Lower lobe of right lung (tissue), 2 donors: ENCODE measurements around the gene DTNB. TPM values are rescaled to one million over a fixed set of nuclear protein-coding genes. Genes with fewer than 3 reads are reported as not detected.
A peak's percentile ranks its signal among the peaks of the same experiment; 100 is the strongest.

Experiments used
- ATAC-seq, 2 donors: fragments of 200-7000 bp; cut with Tn5 transposase; one replicate each; pipeline ENCODE4 v1.9.1; 2020 to 2022; ENCODE audit warnings: mild to moderate bottlenecking in 2 of 2, moderate library complexity in 2 of 2
- DNase-seq: peaks from one replicate; pipeline ENCODE4 v3.0.0-alpha.2; 2020
- H3K27ac ChIP-seq: fragments of 200-600 bp; one replicate; pipeline ENCODE4 v1.8.0; 2022
- H3K27me3 ChIP-seq: fragments of 200-600 bp; one replicate; pipeline ENCODE4 v1.8.0; 2022; ENCODE audit warnings: low read depth
- H3K36me3 ChIP-seq: fragments of 200-600 bp; one replicate; pipeline ENCODE4 v1.8.0; 2022; ENCODE audit warnings: mild to moderate bottlenecking
- H3K4me1 ChIP-seq: fragments of 200-600 bp; one replicate; pipeline ENCODE4 v1.8.0; 2022
- H3K4me3 ChIP-seq: fragments of 200-600 bp; one replicate; pipeline ENCODE4 v1.8.0; 2022; ENCODE audit warnings: mild to moderate bottlenecking
- H3K9me3 ChIP-seq: fragments of 200-600 bp; one replicate; pipeline ENCODE4 v1.8.0; 2022
- CTCF ChIP-seq: fragments of 200-600 bp; IDR thresholded peaks from one replicate; pipeline ENCODE4 v1.8.0; 2022; ENCODE audit warnings: antibody characterized with exemption, mild to moderate bottlenecking
- intact Hi-C: fragments of 100-400 bp; cut with DNase I; formaldehyde crosslinking; loops from one replicate; pipeline ENCODE4 v1.11.0; 2022
- total RNA-seq: library from RNA; stranded (reverse); fragmentation: NEBNext Ultra II Directional; extraction: Animal tissue kit (Norgen Biotek cat#: 25700); gene quantifications from one replicate; pipeline ENCODE4 v1.2.1, GENCODE V29; 2021
- donor health status: DM: no; HTN: yes; CAD: no; lungs with severe emphysema.

The DTNB gene
- total RNA-seq, 1 donor from 2014 or later: 32.9 TPM

GRCh38 chr2:25566694-25567093, 106.7 kb downstream of the DTNB start:
- Histone ChIP-seq H3K4me3 (no peak overlapping the region), H3K27me3 (no peaks in the 10 kb centered on the region), H3K36me3 (no peaks in the 10 kb centered on the region), H3K9me3 (no peaks in the 10 kb centered on the region), H3K27ac (no peak overlapping the region), H3K4me1 (no peaks in the 10 kb centered on the region)
- intact Hi-C loops: no loop called here
- no peak for DNase-seq
- TF ChIP-seq CTCF: no peak
- peak; percentile 70 to 82 for ATAC-seq

GRCh38 chr2:25566094-25566493, 107.3 kb downstream of the DTNB start:
- ATAC-seq: no peak
- no peaks in the 10 kb centered on the region for H3K27me3 ChIP-seq
- H3K4me3 ChIP-seq: no peak overlapping the region
- intact Hi-C loops: no loop called here
- H3K36me3 ChIP-seq: no peaks in the 10 kb centered on the region
- H3K9me3 ChIP-seq: no peaks in the 10 kb centered on the region
- TF ChIP-seq CTCF: no peak
- no peak overlapping the region for H3K27ac ChIP-seq
- DNase-seq: no peak
- H3K4me1 ChIP-seq: no peaks in the 10 kb centered on the region

- intact Hi-C loops: no loop called here
- DNase-seq (no peak), ATAC-seq (no peak)
- H3K27ac ChIP-seq: no peak overlapping the region
- no peaks in the 10 kb centered on the region for H3K9me3 ChIP-seq
- no peak overlapping the region for H3K4me3 ChIP-seq
- no peak for TF ChIP-seq CTCF
- H3K36me3 ChIP-seq: no peaks in the 10 kb centered on the region
- H3K27me3 ChIP-seq: no peaks in the 10 kb centered on the region
- H3K4me1 ChIP-seq: peaks cover 6% of the 10 kb centered on the region
Observed at GRCh38 chr2:25561136-25561850, 112.1 kb downstream of the DTNB start.

GRCh38 chr2:25559148-25559547, 114.2 kb downstream of the DTNB start:
- no peak overlapping the region for H3K4me3 ChIP-seq
- no peaks in the 10 kb centered on the region for H3K27me3 ChIP-seq
- H3K27ac ChIP-seq: no peak overlapping the region
- no peaks in the 10 kb centered on the region for H3K9me3 ChIP-seq
- peaks cover 6% of the 10 kb centered on the region for H3K4me1 ChIP-seq
- ATAC-seq: no peak
- intact Hi-C loops: no loop called here
- TF ChIP-seq CTCF: no peak
- H3K36me3 ChIP-seq: no peaks in the 10 kb centered on the region
- no peak for DNase-seq

GRCh38 chr2:25558262-25558661, 115.1 kb downstream of the DTNB start:
- no peak overlapping the region for H3K27ac ChIP-seq
- no peak overlapping the region for H3K4me3 ChIP-seq
- H3K36me3 ChIP-seq: no peaks in the 10 kb centered on the region
- peaks cover 6% of the 10 kb centered on the region for H3K4me1 ChIP-seq
- intact Hi-C loops: no loop called here
- ATAC-seq: peak; percentile 79 to 81
- TF ChIP-seq CTCF: no peak
- DNase-seq: no peak
- H3K9me3 ChIP-seq: no peaks in the 10 kb centered on the region
- H3K27me3 ChIP-seq: no peaks in the 10 kb centered on the region
